Pancreas (tissue), 10 donors: Measurements from ENCODE around the gene ITPR1. TPM values are rescaled to one million over a fixed set of nuclear protein-coding genes. Genes with fewer than 3 reads are reported as not detected.
A peak's percentile ranks its signal among the peaks of the same experiment; 100 is the strongest.

Source experiments
- ATAC-seq, 4 donors: fragments of 200-7000 bp; cut with Tn5 transposase; one replicate each; pipeline versions ENCODE4 v1.8.0 to v1.9.1; 2020; ENCODE audit warnings: mild to moderate bottlenecking in 4 of 4, moderate library complexity in 4 of 4
- DNase-seq, 6 donors: peaks; one replicate each; pipeline ENCODE4 v3.0.0-alpha.2; 2020
- FAIRE-seq: peaks from 2 replicates; lab custom pipeline; 2012; peaks lifted over from hg19 to GRCh38; lab: Jason Lieb, UNC
- H3K27ac ChIP-seq, 4 donors: fragments of 200-600 bp; sonication (generic); 1 replicate in 3 of 4; 2 replicates in 1 of 4; pipeline versions ENCODE4 v1.5.0 to v1.8.0; 2020
- H3K27me3 ChIP-seq, 4 donors: fragments of 200-600 bp; one replicate each; pipeline ENCODE4 v1.8.0; 2021
- H3K36me3 ChIP-seq, 3 donors: fragments of 200-600 bp; sonication (generic) in 1 of 3; one replicate each; pipeline versions ENCODE4 v1.5.0 to v1.8.0; 2020 to 2021
- H3K4me1 ChIP-seq, 3 donors: fragments of 200-600 bp; one replicate each; pipeline ENCODE4 v1.8.0; 2021
- H3K4me3 ChIP-seq, 4 donors: fragments of 200-600 bp; sonication (generic) in 2 of 4; one replicate each; pipeline versions ENCODE4 v1.5.0 to v1.8.0; 2020 to 2021
- H3K9me3 ChIP-seq, 4 donors: fragments of 200-600 bp; one replicate each; pipeline ENCODE4 v1.8.0; 2021
- CTCF ChIP-seq, 4 donors: fragments of 200-600 bp; sonication (generic) in 3 of 4; IDR thresholded peaks; one replicate each; pipeline versions ENCODE4 v1.5.0 to v1.8.0; 2021; ENCODE audit warnings: antibody characterized with exemption in 4 of 4
- WGBS, 2 donors: extraction: QIAGEN DNeasy Blood & Tissue Kit; methylation state at CpG; one replicate each; pipeline ENCODE4 v1.1.7; 2013; 5-methylcytosine and 5-hydroxymethylcytosine counted together
- intact Hi-C, 3 donors: fragments of 100-400 bp; cut with DNase I; formaldehyde crosslinking; loops; one replicate each; pipeline versions ENCODE4 v1.11.1 to v1.14.2; 2022
- polyA plus RNA-seq, 2 donors: library from polyadenylated mRNA; stranded (reverse); fragments of 200-250 nt; gene quantifications; one replicate each; pipeline ENCODE4 v1.2.3, GENCODE V29; 2013
- total RNA-seq, 6 donors: library from RNA; stranded (reverse); fragmentation: NEBNext Ultra II Directional in 4 of 6; extraction: Animal tissue kit (Norgen Biotek cat#: 25700) in 4 of 6; gene quantifications; one replicate each; pipeline versions ENCODE4 v1.2.1 to v1.2.4, GENCODE V29; 2021 to 2023
- donor health status: healthy with polysubstance abuse.
- donor health status: DM: no; HTN: no; CAD: no; lungs with moderate emphysema.
- donor health status: DM: no; HTN: no; CAD: no.
- donor health status: control.
- donor health status: control.
- donor health status: Bipolar disorder and iron deficiency.
- donor health status: DM: yes; HTN: yes; CAD: no.
- donor health status: DM: no; HTN: no; CAD: no.
- donor health status: DM: no; HTN: no; CAD: no.
- donor health status: DM: yes; HTN: yes; CAD: no.

ITPR1 gene
- total and polyA plus RNA-seq, 8 donors = 4.5 to 19.1 (median 10.1) TPM

GRCh38 chr3:4768521-4768920 lies 275.4 kb downstream of the ITPR1 start:
- FAIRE-seq (no peak), DNase-seq (no peak), ATAC-seq (no peak)
- 89% methylated on average over 12 of the region's 12 CpGs for WGBS, 2 donors
- Histone ChIP-seq H3K27me3 (no peaks in the 10 kb centered on the region), H3K27ac (no peak overlapping the region), H3K9me3 (no peaks in the 10 kb centered on the region), H3K4me1 (peaks cover 35 to 39% (median 37%) of the 10 kb centered on the region in 3 donors), H3K4me3 (no peak overlapping the region), H3K36me3 (no peaks in the 10 kb centered on the region)
- intact Hi-C loops = no loop called here
- no peak for TF ChIP-seq CTCF (IDR thresholded peaks at IDR 0.05)

GRCh38 chr3:4770561-4770960 lies 277.4 kb downstream of the ITPR1 start:
- Histone ChIP-seq H3K27ac (peak overlapping the region in 3 of 4 donors; percentile 15 to 94 (median 91)), H3K27me3 (no peaks in the 10 kb centered on the region), H3K4me3 (no peak overlapping the region), H3K9me3 (no peaks in the 10 kb centered on the region), H3K36me3 (no peaks in the 10 kb centered on the region), H3K4me1 (peaks cover 46 to 52% (median 47%) of the 10 kb centered on the region in 3 donors)
- no peak for DNase-seq
- 72 to 76% methylated on average over 5 of the region's 5 CpGs for WGBS, 2 donors
- no peak for TF ChIP-seq CTCF (IDR thresholded peaks at IDR 0.05)
- no peak for FAIRE-seq
- no peak for ATAC-seq
- intact Hi-C loops = loop anchor here in 1 of 3 donors (10.0 kb wide), 1 partner anchor 46 kb away; no protein-coding TSS in a partner anchor

- WGBS, 2 donors = 76 to 79% methylated on average over 5 of the region's 5 CpGs
- intact Hi-C loops = loop anchor here in 1 of 3 donors (10.0 kb wide), 1 partner anchor 46 kb away; no protein-coding TSS in a partner anchor
- Histone ChIP-seq H3K4me3 (no peak overlapping the region), H3K27ac (peak overlapping the region in 3 of 4 donors; percentile 15 to 94 (median 91)), H3K9me3 (no peaks in the 10 kb centered on the region), H3K4me1 (peaks cover 48 to 57% (median 51%) of the 10 kb centered on the region in 3 donors), H3K27me3 (no peaks in the 10 kb centered on the region), H3K36me3 (no peaks in the 10 kb centered on the region)
- DNase-seq (no peak), ATAC-seq (no peak), FAIRE-seq (no peak)
- no peak for TF ChIP-seq CTCF (IDR thresholded peaks at IDR 0.05)
These were observed 278.1 kb downstream of the ITPR1 start for GRCh38 chr3:4771243-4771642.

- H3K9me3 ChIP-seq = no peaks in the 10 kb centered on the region
- WGBS, 2 donors = 7 to 10% methylated on average over 4 of the region's 4 CpGs
- H3K4me3 ChIP-seq = no peak overlapping the region
- FAIRE-seq (peak; percentile 29), ATAC-seq (peak; percentile 79 to 87 (median 83)), DNase-seq (peak; percentile 81 to 92 (median 90))
- H3K27ac ChIP-seq = peak overlapping the region; percentile 67 to 94 (median 80)
- H3K4me1 ChIP-seq = peaks cover 59 to 67% (median 60%) of the 10 kb centered on the region in 3 donors
- intact Hi-C loops = loop anchor here in 1 of 3 donors (10.0 kb wide), 1 partner anchor 47 kb away; no protein-coding TSS in a partner anchor
- H3K27me3 ChIP-seq = no peaks in the 10 kb centered on the region
- no peak for TF ChIP-seq CTCF (IDR thresholded peaks at IDR 0.05)
- H3K36me3 ChIP-seq = no peaks in the 10 kb centered on the region
These were observed 279.1 kb downstream of the ITPR1 start for GRCh38 chr3:4772171-4772804.

GRCh38 chr3:4772858-4773257 lies 279.7 kb downstream of the ITPR1 start:
- H3K27ac ChIP-seq = peak overlapping the region; percentile 67 to 94 (median 80)
- no peak for TF ChIP-seq CTCF (IDR thresholded peaks at IDR 0.05)
- FAIRE-seq (no peak), ATAC-seq (peak; percentile 55 to 64 (median 60)), DNase-seq (peak in 4 of 6 donors; percentile 48 to 65 (median 63))
- H3K27me3 ChIP-seq = no peaks in the 10 kb centered on the region
- no peaks in the 10 kb centered on the region for H3K36me3 ChIP-seq
- 47% methylated on average over 9 of the region's 9 CpGs for WGBS, 2 donors
- intact Hi-C loops = loop anchor here in 1 of 3 donors (10.0 kb wide), 1 partner anchor 48 kb away; no protein-coding TSS in a partner anchor
- peaks cover 60 to 71% (median 64%) of the 10 kb centered on the region in 3 donors for H3K4me1 ChIP-seq
- no peak overlapping the region for H3K4me3 ChIP-seq
- H3K9me3 ChIP-seq = no peaks in the 10 kb centered on the region
